ENCODE measurements around the gene ACRBP. TPM values are rescaled to one million over a fixed set of nuclear protein-coding genes. Genes with fewer than 3 reads are reported as not detected.
"Not testable (repeated sequence)": the region's sequence is repeated elsewhere in the genome, so short reads cannot be mapped to it uniquely, and the experiment has no call there.

ACRBP gene
- total RNA-seq, 1 experiment from 2014 or later, result 1.9 TPM

GRCh38 chr12:6604259-6605029 is 42.8 kb downstream of the ACRBP start:
- in situ Hi-C loops (cut with HindIII; ENCODE audit: low pct_unique_long_range_greater_than_20kb, low sequenced_read_pairs), result no loop called here
- no peak for DNase-seq (ENCODE audit: low read depth)

DNA sequence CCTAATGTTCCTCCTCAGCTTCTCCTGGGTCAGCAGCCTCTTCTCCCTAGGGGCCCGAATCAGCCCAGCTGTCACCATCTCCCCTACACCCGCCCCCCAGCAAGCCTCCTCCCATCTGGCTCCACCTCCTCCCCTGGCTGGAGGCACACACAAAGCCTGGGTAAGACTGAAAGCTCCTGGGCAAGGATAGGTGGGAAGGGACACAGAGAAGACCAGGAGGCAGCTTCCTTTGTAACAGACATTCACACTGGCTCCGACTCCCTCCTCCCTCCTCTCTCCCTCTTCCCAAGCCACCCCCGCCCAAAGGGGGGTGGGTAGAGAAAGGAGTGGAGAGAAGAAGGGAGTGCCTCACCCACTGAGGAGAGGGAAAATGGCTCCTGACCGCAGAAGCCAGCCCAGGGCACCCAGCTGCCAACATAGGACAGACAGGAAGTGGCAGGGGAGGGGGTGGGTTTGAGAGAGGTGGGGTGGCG is 44.1 kb downstream of the ACRBP start:
- in situ Hi-C loops (cut with HindIII; ENCODE audit: low pct_unique_long_range_greater_than_20kb, low sequenced_read_pairs), result no loop called here
- no peak for DNase-seq (ENCODE audit: low read depth)

- in situ Hi-C loops (cut with HindIII; ENCODE audit: low pct_unique_long_range_greater_than_20kb, low sequenced_read_pairs), result no loop called here
These were observed 44.7 kb downstream of the ACRBP start for GRCh38 chr12:6602526-6602925.

GRCh38 chr12:6595673-6596072 is 51.6 kb downstream of the ACRBP start:
- DNase-seq (ENCODE audit: low read depth); in situ Hi-C loops (cut with HindIII; ENCODE audit: low pct_unique_long_range_greater_than_20kb, low sequenced_read_pairs): not testable (repeated sequence)

More at GRCh38 chr12:6602526-6602925, 44.7 kb downstream of the ACRBP start:
- no peak for DNase-seq (ENCODE audit: low read depth)

- no peak for DNase-seq (ENCODE audit: low read depth)
- in situ Hi-C loops (cut with HindIII; ENCODE audit: low pct_unique_long_range_greater_than_20kb, low sequenced_read_pairs), result no loop called here
These were observed 55.1 kb downstream of the ACRBP start for GRCh38 chr12:6592087-6592486.

Other genes with a start within 250 kb of the ACRBP start
- gene CD27, start 202.5 kb downstream of the ACRBP start, total RNA-seq (2014; rRNA removed; shearing (Covaris generic); ENCODE audit: low replicate concordance), result not detected in 2 replicates
- gene TAPBPL, start 195.4 kb downstream of the ACRBP start, total RNA-seq (2014; rRNA removed; shearing (Covaris generic); ENCODE audit: low replicate concordance), result 3.1 and 20.5 TPM in 2 replicates
- 11.0 and 16.2 TPM in 2 replicates for gene VAMP1, start 176.8 kb downstream of the ACRBP start, total RNA-seq (2014; rRNA removed; shearing (Covaris generic); ENCODE audit: low replicate concordance)
- 304 and 400 TPM in 2 replicates for gene MRPL51, start 154.2 kb downstream of the ACRBP start, total RNA-seq (2014; rRNA removed; shearing (Covaris generic); ENCODE audit: low replicate concordance)
- gene NCAPD2, start 153.3 kb downstream of the ACRBP start, total RNA-seq (2014; rRNA removed; shearing (Covaris generic); ENCODE audit: low replicate concordance), result 90.6 and 97.5 TPM in 2 replicates
- 10,373 and 12,033 TPM in 2 replicates for gene GAPDH, start 112.9 kb downstream of the ACRBP start, total RNA-seq (2014; rRNA removed; shearing (Covaris generic); ENCODE audit: low replicate concordance)
- 15.3 and 15.9 TPM in 2 replicates for gene IFFO1, start 91.4 kb downstream of the ACRBP start, total RNA-seq (2014; rRNA removed; shearing (Covaris generic); ENCODE audit: low replicate concordance)
- gene NOP2, start 79.1 kb downstream of the ACRBP start, total RNA-seq (2014; rRNA removed; shearing (Covaris generic); ENCODE audit: low replicate concordance), result 24.8 and 56.0 TPM in 2 replicates
- gene CHD4, start 40.1 kb downstream of the ACRBP start, total RNA-seq (2014; rRNA removed; shearing (Covaris generic); ENCODE audit: low replicate concordance), result 122 and 157 TPM in 2 replicates
- gene LPAR5, start 11.5 kb downstream of the ACRBP start, total RNA-seq (2014; rRNA removed; shearing (Covaris generic); ENCODE audit: low replicate concordance), result not detected in 2 replicates
- 23.2 and 35.3 TPM in 2 replicates for gene ING4, start 15.7 kb upstream of the ACRBP start, total RNA-seq (2014; rRNA removed; shearing (Covaris generic); ENCODE audit: low replicate concordance)
- gene ZNF384, start 41.9 kb upstream of the ACRBP start, total RNA-seq (2014; rRNA removed; shearing (Covaris generic); ENCODE audit: low replicate concordance), result 23.8 and 26.5 TPM in 2 replicates
- gene PIANP, start 53.4 kb upstream of the ACRBP start, total RNA-seq (2014; rRNA removed; shearing (Covaris generic); ENCODE audit: low replicate concordance), result not detected in 2 replicates
- 135 and 145 TPM in 2 replicates for gene COPS7A, start 76.6 kb upstream of the ACRBP start, total RNA-seq (2014; rRNA removed; shearing (Covaris generic); ENCODE audit: low replicate concordance)
- 274 and 316 TPM in 2 replicates for gene MLF2, start 105.7 kb upstream of the ACRBP start, total RNA-seq (2014; rRNA removed; shearing (Covaris generic); ENCODE audit: low replicate concordance)
- 286 and 317 TPM in 2 replicates for gene PTMS, start 118.9 kb upstream of the ACRBP start, total RNA-seq (2014; rRNA removed; shearing (Covaris generic); ENCODE audit: low replicate concordance)
- not detected in 2 replicates for gene LAG3, start 125.1 kb upstream of the ACRBP start, total RNA-seq (2014; rRNA removed; shearing (Covaris generic); ENCODE audit: low replicate concordance)
- not detected in 2 replicates for gene CD4, start 142.1 kb upstream of the ACRBP start, total RNA-seq (2014; rRNA removed; shearing (Covaris generic); ENCODE audit: low replicate concordance)
- gene GPR162, start 174.4 kb upstream of the ACRBP start, total RNA-seq (2014; rRNA removed; shearing (Covaris generic); ENCODE audit: low replicate concordance), result 10.0 and 15.9 TPM in 2 replicates
- 70.9 and 93.3 TPM in 2 replicates for gene P3H3, start 181.0 kb upstream of the ACRBP start, total RNA-seq (2014; rRNA removed; shearing (Covaris generic); ENCODE audit: low replicate concordance)
- 0.14 and 0.46 TPM in 2 replicates for gene GNB3, start 193.5 kb upstream of the ACRBP start, total RNA-seq (2014; rRNA removed; shearing (Covaris generic); ENCODE audit: low replicate concordance)
- gene CDCA3, start 203.9 kb upstream of the ACRBP start, total RNA-seq (2014; rRNA removed; shearing (Covaris generic); ENCODE audit: low replicate concordance), result 136 and 216 TPM in 2 replicates
- 171 and 174 TPM in 2 replicates for gene USP5, start 204.7 kb upstream of the ACRBP start, total RNA-seq (2014; rRNA removed; shearing (Covaris generic); ENCODE audit: low replicate concordance)
- gene TPI1, start 220.1 kb upstream of the ACRBP start, total RNA-seq (2014; rRNA removed; shearing (Covaris generic); ENCODE audit: low replicate concordance), result 3,126 and 3,575 TPM in 2 replicates
- gene SPSB2, start 225.9 kb upstream of the ACRBP start, total RNA-seq (2014; rRNA removed; shearing (Covaris generic); ENCODE audit: low replicate concordance), result 63.0 and 79.5 TPM in 2 replicates